HL-60 (cell line): ENCODE measurements around the gene OLFML2B.

ENCODE experiments used
- POLR2AphosphoS5 ChIP-seq: IDR thresholded peaks from 2 replicates; pipeline ENCODE4 v1.6.1; 2012; ENCODE audit warnings: low read depth
- SPI1 ChIP-seq: IDR thresholded peaks from 2 replicates; pipeline ENCODE4 v1.6.1; 2012; ENCODE audit warnings: low read depth, mild to moderate bottlenecking, borderline replicate concordance
- TF ChIP-seq, protein P1 (sequence below): IDR thresholded peaks from one replicate; pipeline ENCODE4 v1.5.1; 2011; ENCODE audit warnings: low read length, control low read depth, inconsistent platforms; ENCODE audit not compliant: insufficient read depth
- TF ChIP-seq, protein P2 (sequence below): IDR thresholded peaks from 2 replicates; pipeline ENCODE4 v1.6.1; 2012; ENCODE audit warnings: low read depth; ENCODE audit not compliant: insufficient replicate concordance

DNA sequence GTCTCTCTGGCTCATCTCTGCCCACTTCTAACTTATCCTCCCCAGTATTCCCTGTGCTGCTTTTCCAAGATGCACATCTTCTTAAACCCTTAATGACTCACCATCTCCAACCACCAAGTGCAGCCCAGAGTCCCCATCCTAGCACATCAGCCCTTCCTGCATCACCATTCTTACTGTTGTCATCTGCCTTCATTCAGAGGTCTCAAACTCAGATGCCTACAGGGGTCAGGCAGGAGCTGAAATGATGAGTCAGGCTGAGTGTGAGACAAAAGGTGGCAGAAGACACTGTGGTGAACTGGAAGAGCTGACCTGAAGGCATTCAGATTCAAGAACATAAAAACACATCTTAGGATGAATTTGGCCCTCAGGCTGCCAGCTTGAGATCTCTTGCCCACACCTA, 34.6 kb downstream of the OLFML2B start:
- TF ChIP-seq, protein P1, sequence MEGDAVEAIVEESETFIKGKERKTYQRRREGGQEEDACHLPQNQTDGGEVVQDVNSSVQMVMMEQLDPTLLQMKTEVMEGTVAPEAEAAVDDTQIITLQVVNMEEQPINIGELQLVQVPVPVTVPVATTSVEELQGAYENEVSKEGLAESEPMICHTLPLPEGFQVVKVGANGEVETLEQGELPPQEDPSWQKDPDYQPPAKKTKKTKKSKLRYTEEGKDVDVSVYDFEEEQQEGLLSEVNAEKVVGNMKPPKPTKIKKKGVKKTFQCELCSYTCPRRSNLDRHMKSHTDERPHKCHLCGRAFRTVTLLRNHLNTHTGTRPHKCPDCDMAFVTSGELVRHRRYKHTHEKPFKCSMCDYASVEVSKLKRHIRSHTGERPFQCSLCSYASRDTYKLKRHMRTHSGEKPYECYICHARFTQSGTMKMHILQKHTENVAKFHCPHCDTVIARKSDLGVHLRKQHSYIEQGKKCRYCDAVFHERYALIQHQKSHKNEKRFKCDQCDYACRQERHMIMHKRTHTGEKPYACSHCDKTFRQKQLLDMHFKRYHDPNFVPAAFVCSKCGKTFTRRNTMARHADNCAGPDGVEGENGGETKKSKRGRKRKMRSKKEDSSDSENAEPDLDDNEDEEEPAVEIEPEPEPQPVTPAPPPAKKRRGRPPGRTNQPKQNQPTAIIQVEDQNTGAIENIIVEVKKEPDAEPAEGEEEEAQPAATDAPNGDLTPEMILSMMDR: no peak
- TF ChIP-seq, protein P2, sequence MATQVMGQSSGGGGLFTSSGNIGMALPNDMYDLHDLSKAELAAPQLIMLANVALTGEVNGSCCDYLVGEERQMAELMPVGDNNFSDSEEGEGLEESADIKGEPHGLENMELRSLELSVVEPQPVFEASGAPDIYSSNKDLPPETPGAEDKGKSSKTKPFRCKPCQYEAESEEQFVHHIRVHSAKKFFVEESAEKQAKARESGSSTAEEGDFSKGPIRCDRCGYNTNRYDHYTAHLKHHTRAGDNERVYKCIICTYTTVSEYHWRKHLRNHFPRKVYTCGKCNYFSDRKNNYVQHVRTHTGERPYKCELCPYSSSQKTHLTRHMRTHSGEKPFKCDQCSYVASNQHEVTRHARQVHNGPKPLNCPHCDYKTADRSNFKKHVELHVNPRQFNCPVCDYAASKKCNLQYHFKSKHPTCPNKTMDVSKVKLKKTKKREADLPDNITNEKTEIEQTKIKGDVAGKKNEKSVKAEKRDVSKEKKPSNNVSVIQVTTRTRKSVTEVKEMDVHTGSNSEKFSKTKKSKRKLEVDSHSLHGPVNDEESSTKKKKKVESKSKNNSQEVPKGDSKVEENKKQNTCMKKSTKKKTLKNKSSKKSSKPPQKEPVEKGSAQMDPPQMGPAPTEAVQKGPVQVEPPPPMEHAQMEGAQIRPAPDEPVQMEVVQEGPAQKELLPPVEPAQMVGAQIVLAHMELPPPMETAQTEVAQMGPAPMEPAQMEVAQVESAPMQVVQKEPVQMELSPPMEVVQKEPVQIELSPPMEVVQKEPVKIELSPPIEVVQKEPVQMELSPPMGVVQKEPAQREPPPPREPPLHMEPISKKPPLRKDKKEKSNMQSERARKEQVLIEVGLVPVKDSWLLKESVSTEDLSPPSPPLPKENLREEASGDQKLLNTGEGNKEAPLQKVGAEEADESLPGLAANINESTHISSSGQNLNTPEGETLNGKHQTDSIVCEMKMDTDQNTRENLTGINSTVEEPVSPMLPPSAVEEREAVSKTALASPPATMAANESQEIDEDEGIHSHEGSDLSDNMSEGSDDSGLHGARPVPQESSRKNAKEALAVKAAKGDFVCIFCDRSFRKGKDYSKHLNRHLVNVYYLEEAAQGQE: no peak
- TF ChIP-seq POLR2AphosphoS5: no peak
- no peak for TF ChIP-seq SPI1
